ENCODE results near the gene RIT1.

The RIT1 gene, protein sequence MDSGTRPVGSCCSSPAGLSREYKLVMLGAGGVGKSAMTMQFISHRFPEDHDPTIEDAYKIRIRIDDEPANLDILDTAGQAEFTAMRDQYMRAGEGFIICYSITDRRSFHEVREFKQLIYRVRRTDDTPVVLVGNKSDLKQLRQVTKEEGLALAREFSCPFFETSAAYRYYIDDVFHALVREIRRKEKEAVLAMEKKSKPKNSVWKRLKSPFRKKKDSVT

DNA sequence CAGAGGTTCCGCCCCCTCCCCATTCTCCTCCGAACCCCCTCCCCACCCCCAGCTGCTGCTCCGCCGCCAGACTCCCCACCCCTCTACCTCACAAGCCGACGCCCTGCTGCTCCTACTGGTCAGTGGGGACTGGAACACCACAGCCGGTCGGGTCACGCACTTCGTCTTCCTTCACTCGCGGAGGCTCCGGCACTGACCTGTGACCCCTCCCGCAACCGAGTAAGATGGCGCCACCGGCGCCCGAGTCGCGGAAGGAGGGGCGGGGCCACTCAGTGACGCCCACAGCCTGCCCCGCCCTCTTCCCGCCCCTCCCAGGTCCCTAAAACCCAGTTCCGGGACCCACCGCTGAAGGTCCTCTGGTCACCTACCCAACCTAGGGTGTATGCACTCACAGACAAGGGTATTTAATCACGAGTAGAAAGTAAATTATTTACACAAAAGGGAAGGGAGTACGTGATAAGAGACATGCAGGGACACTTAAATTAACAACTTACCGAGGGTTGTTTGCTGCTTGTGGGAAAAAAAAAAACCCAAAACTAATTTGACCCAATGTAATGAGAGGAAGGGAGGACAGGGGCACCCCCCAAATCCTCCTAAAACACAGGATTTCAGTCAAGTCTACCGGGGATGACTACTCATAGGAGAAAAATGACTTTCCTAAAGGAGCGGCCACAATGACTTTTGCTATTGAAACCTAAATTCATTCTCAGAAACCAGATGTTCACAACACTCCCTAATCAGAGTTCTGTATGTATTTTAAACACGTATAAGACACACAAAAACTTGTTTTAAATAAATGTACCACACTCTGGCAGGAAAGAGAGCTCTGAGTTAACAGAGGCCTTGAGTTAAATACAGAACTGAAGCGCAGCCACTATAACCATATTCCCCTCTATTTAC, at the start of gene RIT1:
Gene RIT1 (minus strand): TSS at position 194 of the 900 bp plus-strand sequence. CDS start 588 bp downstream, outside the sequence.
- peak; percentile 67 for DNase-seq (ENCODE audit: low read depth)

DNA sequence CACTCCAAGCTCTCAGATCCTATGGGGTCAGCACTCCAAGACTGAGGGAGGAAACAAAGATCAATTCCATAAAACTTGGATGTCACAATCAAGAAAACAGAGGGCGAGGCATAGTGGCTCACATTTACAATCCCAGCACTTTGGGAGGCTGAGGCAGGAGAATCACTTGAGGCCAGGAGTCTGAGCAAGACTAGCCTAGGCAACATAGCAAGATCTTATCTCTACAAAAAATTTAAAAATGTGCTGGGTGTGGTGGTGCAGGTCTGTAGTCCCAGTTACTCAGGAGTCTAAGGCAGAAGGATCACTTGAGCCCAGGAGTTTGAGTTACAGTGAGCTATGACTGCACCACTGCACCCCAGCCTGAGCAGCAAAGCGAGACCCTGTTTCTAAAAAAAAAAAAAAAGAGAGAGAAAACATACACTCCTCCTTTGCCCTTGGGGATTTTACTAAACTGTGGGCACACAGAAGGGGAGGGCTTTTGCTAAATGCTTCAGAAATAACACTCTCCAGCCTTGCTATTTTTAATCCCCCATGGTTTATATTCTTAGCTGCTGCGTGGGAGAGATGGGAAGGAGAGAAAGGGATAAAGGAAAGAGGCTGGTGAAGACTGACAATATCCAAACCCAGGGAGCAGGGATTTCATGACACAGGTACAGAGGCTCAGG, 49.1 kb upstream of the RIT1 start:
- DNase-seq (ENCODE audit: low read depth) = no peak

DNA sequence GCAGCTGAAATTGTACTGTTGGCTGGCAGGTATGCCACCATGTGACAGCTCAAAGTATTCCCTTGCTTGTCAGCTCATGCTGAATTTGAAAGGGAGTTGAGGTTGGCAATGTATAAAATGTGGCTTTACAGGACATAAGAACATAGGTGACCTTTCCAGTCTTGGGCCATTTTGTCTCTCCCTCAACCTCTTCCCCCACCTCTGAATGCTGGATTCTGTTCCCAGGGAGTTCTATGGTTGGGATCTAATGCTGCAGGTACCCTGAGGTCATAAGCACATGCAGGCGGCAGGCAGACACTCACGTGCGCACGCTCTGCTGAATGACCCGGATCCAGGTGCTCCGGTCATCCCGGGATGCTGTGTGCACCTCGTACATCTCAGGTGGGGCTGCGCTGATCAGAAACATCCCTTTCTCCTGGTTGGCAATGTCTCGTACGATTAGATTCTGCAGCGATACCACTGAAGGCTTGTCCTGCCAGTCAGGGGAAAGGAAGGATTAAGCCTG, 46.3 kb upstream of the RIT1 start:
- DNase-seq (ENCODE audit: low read depth) = no peak

DNA sequence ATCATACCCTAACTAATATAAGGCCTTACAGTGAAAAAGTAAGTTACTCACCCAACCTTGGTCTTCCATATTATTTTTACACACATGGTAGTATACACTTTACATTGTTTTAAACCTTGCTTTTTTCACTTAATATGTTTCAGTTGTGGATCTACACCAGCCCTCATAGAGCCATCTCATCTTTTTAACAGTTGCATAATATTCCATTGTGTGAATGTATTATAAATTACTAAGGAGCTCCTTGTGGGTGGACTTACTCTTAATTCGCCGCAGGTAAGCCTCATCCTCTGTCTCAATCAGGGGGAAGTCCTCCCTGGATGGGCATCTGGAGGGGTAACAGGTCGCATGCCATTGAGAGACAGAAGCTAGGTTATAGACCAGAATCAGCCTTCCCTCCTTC, 43.5 kb upstream of the RIT1 start:
- DNase-seq (ENCODE audit: low read depth) = no peak

DNA sequence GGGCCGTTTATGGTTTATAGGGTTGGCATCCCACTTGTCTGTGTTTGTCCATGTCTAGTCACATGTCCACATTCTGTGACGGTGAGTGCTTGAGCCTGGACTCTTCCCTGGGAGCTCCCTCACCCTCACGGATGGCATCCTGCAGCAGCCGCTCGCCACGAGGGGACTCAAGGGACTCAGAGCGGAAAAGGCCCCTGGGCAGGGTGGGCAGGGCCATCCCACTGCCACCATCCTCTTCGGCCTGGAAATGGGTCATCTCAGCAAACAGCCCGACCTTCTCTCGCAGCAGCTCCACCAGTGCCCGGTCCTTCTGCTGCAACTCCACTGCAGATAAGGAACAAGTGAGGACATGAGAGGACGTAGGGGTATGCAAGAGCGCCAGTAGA, 41.3 kb upstream of the RIT1 start:
- DNase-seq (ENCODE audit: low read depth) = no peak

DNA sequence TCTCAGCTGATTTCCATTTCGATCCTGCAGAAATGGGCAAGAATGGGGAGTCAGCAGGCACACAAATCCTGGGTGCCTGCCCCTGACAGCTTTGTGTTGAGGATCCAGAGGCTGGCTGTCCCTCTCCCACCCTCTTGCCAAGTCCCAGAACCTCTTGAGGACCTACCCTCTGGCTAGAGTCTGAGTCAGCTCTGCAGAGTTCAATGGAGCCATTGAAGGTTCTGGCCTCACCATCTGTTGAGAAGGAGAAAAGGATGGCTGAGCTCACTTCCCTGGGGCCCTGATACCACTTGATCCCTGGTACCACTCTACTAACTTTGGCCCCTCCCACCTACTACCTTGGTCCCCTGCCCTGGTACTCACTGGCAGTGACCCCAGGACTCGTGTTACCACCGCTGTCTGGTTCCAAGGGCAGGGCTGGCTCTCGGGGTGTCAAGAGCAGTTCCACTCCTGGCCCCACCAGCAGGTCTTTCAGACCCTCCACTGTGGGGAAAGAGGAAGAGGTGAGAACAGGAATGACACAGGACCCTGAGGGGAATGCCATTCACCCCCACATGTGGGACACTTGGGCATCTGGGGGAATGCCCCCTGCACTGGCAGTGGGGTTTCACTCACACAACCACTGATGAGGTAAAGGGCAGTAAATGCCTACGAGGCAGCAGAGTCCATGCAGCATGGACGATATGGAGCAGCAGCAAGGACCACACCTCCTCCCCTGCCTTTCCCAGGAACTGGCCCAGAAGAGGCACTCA, 40.8 kb upstream of the RIT1 start:
- no peak for DNase-seq (ENCODE audit: low read depth)

DNA sequence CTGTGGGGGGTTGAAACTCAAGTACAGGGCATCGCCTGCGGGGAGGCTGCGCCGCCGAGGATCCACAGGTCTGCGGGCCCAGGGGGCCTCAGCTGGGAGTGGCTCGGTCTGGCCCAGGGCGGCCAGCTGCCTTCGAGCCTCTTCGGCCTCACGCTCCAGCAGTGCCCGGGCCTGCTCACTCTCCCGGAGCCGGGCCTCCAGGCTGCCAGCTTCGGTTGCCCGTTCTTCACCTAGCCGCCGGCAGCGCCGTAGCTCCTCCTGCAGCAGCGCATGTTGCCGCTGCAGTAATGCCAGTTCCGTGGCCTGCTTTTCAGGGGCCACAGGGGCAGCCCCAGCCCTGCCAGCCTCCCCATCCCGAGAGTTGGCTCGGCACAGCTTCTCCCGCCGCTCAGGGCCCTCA, 39.7 kb upstream of the RIT1 start:
- no peak for DNase-seq (ENCODE audit: low read depth)

DNA sequence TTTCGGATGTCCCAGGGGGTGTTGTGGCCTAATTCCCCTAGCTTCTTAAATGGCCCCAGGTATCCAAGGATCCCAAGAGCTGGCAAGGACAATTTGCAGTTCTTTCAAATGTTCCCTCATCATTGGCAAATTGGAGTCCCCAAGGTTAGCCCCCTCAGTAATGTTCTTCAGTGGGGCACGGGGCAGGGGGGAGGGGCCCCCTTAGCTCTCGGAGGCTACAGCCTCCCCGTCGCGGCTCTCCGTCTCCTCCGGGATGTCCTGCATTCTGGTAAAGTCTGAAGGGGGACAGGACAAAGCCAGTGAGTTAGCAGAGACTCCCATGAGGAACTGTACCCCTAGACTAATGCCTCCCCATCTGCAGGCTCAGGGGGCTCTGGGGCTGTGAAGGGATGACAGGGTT, 36.6 kb upstream of the RIT1 start:
- no peak for DNase-seq (ENCODE audit: low read depth)

DNA sequence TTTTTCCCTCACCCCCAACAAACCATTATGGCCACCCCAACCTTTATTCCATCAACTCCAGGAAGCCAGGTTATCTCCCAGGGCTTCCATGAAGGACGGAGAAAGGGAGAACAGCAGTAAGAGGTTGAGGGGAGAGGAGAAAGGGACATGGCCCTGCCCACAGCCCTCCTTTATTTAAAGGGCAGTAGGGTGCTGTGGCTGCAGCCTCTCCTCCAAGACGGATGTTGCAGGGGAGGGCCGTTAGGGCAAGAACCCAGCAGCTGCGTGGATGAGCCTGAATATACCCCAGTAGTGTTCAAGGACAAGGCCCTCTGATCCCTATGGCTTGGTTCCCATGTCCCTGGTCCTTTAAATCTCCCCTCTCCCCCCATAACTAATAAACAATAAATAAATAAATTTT, 36.1 kb upstream of the RIT1 start:
- no peak for DNase-seq (ENCODE audit: low read depth)

DNA sequence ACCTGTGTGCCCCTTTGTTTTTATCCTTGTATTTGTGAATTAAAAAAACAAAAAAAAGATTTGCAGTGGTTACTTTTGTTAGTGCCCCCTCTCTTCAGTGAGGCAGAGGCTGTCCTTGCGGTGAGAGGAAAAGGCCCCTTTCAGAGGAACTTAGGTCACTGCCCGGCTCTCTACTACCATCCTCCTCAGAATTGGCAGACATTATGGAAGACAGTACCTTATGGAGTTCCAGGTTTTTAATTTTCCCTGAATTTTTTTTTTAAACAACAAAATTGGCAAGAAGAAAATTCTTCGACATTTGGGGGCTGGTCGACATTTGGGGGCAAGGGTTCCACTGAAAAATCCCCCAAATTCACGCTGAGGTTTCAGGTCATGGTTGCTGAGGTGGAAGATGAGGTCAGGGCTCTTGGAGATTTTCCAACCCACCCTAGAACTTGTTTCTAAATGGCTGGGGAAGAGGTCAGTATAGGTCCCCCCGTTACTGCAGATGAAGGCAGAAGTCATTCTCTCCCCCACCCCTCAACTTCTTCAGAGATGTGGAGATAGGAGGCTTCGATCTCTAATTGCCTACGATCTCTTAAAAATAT, 35.6 kb upstream of the RIT1 start:
- DNase-seq (ENCODE audit: low read depth) = no peak

DNA sequence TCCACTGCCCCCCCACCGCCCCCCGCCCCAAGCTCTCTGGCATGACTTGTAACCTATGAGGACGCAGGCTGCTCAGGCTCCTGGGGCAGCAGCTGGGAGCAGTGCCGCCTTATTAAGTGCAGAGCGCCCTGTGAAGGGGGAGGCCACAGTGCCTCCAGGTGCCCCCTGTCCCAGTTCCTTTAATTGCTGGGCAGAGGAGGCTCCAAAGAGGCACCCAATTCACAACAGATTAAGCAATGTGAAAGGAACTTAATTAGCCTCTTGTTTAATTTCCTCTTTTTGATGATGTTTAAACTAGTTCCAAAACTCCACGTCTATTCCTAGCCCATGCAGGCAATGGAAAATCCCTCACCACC, 33.3 kb upstream of the RIT1 start:
- no peak for DNase-seq (ENCODE audit: low read depth)

DNA sequence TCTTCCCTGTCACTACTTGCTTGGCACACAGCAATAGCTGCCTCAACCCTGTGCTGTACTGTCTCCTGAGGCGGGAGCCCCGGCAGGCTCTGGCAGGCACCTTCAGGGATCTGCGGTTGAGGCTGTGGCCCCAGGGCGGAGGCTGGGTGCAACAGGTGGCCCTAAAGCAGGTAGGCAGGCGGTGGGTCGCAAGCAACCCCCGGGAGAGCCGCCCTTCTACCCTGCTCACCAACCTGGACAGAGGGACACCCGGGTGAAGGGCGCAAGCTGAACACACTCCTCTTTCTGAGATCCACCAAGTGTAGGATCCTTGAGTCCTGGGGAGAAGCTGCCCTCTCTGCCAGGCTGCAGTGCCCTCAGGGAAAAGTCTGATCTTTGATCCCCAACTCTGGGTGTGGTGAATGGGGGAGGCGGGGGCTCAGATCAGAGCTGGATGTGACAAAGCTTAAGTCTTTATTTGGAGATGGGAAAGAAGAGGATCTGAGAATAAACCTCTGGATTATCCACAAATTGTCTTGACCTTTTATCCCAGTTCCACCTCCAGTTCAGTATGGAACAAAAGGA, 31.5 kb upstream of the RIT1 start:
- DNase-seq (ENCODE audit: low read depth) = no peak

DNA sequence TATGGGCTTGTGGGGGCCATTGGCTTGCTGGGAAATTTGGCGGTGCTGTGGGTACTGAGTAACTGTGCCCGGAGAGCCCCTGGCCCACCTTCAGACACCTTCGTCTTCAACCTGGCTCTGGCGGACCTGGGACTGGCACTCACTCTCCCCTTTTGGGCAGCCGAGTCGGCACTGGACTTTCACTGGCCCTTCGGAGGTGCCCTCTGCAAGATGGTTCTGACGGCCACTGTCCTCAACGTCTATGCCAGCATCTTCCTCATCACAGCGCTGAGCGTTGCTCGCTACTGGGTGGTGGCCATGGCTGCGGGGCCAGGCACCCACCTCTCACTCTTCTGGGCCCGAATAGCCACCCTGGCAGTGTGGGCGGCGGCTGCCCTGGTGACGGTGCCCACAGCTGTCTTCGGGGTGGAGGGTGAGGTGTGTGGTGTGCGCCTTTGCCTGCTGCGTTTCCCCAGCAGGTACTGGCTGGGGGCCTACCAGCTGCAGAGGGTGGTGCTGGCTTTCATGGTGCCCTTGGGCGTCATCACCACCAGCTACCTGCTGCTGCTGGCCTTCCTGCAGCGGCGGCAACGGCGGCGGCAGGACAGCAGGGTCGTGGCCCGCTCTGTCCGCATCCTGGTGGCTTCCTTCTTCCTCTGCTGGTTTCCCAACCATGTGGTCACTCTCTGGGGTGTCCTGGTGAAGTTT, 30.8 kb upstream of the RIT1 start:
- DNase-seq (ENCODE audit: low read depth) = no peak

DNA sequence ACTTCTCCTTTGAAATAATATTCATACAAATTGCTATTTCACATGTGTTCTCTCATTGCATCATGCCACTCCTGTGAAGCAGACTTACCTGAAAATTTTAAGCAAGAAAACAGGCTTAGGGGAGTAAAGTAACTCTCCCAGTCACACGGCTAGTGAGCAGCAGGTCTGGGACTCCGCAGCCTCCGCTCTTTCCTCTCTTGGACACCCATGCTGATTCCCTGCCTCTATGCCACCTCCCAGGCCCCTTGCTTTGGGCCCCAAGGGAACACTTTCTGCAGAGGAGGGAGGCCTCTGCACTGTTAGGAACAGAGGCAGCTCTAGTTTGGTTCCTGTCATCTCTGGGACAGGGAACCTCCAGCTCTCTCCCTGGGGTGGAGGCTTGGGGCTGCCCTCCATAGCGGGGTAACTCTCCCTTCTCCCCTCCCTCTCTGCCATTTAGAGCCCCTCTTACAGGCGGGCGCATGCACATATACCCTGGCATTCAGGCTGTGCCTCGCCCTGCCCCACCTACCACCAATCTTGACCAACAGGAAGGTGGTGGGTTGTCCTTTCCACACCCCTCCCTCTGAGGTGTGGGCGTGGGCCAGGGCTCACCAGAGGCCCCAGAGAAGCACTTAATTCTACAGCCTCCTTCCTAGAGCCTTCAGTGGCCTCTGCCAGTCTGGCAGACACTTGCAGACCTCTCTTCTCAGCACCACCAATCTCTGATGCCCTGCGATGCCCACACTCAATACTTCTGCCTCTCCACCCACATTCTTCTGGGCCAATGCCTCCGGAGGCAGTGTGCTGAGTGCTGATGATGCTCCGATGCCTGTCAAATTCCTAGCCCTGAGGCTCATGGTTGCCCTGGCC, 30.1 kb upstream of the RIT1 start, which contains the start of gene RXFP4:
Gene RXFP4 (plus strand): TSS at position 646 of the 852 bp plus-strand sequence. CDS start 72 bp downstream, at position 718.
- no peak for DNase-seq (ENCODE audit: low read depth)

DNA sequence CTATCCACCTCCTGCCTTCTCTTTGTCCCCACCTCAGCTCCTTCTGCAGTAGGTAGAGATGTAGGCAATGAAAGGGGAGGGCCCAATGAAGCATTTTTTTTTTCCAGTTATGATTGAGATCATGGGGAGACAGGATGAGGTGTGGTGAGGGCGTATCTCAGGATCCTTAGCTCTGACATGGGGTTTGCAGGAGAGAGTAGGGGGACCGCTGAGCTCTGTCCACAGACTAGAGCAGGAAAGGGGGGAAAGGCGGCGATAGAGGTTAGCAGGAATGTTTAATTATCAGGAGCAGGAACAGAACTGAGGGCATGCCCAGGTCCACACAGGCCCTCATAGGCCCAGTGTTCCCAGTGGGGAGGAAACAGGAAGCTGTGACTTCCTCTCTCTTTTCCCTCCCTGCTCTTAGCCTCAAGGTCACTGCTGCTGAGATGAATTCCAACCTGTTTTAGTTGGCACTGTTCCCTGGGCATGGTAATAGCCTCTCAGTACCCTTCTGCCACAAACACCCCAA, 29.4 kb upstream of the RIT1 start:
- no peak for DNase-seq (ENCODE audit: low read depth)

DNA sequence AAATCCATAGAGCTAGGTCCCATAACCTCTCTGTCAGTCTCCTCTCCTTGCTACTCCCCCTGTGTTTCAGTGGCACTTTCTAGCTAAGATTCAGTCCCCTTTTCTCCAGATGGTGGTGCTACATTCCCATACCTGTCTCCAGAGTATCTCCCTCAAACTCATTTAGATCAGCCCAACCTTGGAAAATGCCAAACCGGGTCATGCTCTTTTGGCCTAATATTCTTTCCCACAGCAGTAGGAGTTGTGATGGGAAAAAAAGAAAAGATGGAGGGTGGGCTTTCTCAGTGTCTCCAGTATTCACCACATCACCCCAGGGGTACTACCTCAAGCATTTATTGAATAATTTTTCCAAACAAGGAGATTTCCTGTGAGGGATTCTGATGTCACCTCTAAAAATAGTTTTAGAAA, 27.1 kb upstream of the RIT1 start:
- no peak for DNase-seq (ENCODE audit: low read depth)

DNA sequence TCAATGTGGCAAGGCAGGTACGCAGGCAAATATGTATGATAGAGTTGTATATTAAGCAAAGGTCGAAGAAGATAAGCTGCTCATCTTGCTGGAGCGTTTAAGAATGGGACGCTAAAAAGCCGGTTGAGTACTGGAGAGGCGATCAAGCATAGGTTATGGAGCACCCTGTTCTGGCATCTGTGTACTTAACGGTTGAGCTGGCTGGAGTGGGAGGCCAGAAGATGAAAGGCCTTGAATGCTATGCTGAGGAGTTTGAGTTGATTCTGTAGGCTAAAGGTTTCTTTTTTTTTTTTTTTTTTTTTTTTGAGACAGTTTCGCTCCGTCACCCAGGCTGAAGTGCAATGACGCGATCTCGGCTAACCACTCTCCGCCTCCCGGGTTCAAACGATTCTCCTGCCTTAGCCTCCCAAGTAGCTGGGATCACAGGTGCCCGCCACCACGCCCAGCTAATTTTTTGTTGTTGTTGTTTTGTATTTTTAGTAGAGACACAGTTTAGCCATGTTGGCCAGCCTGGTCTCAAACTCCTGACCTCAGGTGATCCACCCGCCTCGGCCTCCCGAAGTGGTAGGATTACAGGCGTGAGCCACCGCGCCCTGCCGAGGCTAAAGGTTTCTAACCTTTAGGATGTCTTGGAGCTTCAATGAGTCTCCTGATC, 23.9 kb upstream of the RIT1 start:
- no peak for DNase-seq (ENCODE audit: low read depth)

DNA sequence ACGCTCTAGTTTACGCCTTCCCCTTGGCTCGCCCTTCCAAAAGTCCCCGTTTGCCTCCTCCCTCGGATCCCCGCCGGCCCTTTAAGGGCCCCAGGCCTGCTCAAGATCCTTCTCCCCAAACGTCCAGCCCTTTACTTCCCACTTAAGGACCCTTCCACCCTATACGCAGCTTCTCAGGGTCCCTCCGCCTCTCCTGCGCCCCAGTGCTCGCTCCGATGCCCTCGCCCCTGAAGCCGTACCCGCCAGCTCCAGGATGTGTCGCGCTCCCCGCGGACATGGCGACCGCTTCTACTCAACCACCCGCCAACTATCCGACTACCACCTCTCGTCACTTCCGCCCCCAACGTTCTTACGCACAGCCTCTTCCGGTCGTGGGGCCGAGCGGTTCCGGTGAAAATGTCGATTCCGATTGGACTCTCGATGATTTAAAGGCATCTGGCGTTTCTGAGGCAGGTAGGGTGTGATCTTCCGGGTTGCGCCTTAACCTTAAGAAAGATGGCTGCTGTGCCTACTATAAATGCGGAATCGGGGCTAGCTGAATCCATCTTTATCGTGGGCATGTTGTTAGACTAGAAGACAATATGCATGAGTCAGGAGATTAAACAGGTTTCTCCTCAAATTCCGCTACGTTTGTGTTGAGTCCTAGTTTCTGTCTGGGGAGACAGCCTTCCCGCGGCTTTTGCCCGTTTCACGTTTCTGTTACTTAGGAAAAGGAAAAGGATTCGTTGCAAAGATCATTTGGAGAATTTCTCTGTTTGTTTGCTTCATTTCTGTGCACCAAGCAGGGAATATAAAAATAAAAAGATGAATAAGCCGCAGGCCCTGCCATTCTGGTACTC, 23.2 kb upstream of the RIT1 start, which contains the start of gene KHDC4:
Gene KHDC4 (minus strand): TSS at position 317 of the 839 bp plus-strand sequence. CDS start 40 bp downstream, at position 277.
- DNase-seq (ENCODE audit: low read depth) = peak; percentile 84
